OCI-LY7 (cell line): Measurements from ENCODE around the gene PTPRE.

Source experiments
- EZH2phosphoT487 ChIP-seq: fragments of 200-600 bp; sonication (generic); IDR thresholded peaks from 2 replicates; pipeline ENCODE4 v1.6.1; 2018; ENCODE audit warnings: low read depth, borderline replicate concordance, mild to moderate bottlenecking, mixed run types, antibody characterized with exemption, low read length, moderate library complexity, mixed read lengths
- TF ChIP-seq, protein P1 (sequence below): fragments of 200-600 bp; sonication (generic); conservative IDR thresholded peaks from 2 replicates; pipeline ENCODE4 v1.5.1; 2014; ENCODE audit warnings: mild to moderate bottlenecking, antibody characterized with exemption, low read length, moderate library complexity, mixed read lengths

DNA sequence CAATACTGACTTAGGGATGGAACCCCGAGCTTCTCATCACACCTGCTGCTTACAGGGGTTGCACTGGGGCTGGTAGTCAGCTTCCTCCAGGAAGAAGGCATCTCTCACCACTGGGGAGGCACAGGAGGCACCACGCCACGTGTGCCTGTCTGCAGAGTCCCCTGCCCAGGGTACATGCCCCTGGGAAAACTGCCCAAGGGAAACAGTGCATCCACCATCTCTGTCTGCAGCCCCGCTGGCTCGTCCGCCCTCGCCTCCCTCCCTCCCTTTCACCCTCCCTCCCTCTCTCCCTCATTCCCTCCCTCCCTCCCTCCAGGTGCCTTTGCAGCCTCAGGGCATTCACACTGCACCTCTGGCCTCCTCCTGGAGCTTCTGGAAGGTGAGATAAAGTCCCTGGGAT is 101.1 kb downstream of the PTPRE start:
- TF ChIP-seq, protein P1, sequence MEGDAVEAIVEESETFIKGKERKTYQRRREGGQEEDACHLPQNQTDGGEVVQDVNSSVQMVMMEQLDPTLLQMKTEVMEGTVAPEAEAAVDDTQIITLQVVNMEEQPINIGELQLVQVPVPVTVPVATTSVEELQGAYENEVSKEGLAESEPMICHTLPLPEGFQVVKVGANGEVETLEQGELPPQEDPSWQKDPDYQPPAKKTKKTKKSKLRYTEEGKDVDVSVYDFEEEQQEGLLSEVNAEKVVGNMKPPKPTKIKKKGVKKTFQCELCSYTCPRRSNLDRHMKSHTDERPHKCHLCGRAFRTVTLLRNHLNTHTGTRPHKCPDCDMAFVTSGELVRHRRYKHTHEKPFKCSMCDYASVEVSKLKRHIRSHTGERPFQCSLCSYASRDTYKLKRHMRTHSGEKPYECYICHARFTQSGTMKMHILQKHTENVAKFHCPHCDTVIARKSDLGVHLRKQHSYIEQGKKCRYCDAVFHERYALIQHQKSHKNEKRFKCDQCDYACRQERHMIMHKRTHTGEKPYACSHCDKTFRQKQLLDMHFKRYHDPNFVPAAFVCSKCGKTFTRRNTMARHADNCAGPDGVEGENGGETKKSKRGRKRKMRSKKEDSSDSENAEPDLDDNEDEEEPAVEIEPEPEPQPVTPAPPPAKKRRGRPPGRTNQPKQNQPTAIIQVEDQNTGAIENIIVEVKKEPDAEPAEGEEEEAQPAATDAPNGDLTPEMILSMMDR, result no peak
- TF ChIP-seq EZH2phosphoT487, result no peak
